Measurements from ENCODE around the gene PPM1F.

Gene PPM1F

DNA sequence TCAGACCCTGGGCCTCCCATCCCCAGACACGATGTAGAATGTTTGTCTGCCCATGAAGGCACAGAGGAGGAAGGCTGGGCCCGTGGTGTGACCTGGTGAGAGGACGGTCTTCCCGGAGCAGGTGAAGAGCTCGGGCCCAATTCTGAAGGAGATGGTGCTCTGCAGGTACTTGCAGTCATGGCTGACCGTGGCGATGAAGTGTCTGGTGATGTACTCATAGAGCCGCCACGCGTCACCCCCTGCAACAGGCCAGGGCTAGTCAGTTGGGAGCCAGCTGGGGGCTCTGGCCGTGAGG is 10.0 kb upstream of the PPM1F start:
- TF ChIP-seq, protein P1, sequence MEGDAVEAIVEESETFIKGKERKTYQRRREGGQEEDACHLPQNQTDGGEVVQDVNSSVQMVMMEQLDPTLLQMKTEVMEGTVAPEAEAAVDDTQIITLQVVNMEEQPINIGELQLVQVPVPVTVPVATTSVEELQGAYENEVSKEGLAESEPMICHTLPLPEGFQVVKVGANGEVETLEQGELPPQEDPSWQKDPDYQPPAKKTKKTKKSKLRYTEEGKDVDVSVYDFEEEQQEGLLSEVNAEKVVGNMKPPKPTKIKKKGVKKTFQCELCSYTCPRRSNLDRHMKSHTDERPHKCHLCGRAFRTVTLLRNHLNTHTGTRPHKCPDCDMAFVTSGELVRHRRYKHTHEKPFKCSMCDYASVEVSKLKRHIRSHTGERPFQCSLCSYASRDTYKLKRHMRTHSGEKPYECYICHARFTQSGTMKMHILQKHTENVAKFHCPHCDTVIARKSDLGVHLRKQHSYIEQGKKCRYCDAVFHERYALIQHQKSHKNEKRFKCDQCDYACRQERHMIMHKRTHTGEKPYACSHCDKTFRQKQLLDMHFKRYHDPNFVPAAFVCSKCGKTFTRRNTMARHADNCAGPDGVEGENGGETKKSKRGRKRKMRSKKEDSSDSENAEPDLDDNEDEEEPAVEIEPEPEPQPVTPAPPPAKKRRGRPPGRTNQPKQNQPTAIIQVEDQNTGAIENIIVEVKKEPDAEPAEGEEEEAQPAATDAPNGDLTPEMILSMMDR (IDR thresholded peaks at IDR 0.05; ENCODE audit: borderline replicate concordance, control extremely low read depth, extremely low read depth, insufficient read depth, missing control alignments), result no peak
- in situ Hi-C loops (cut with MboI; ENCODE audit: low sequenced_read_pairs, unreplicated experiment), result no loop called here
- DNase-seq (ENCODE audit: low spot score), result no peak

DNA sequence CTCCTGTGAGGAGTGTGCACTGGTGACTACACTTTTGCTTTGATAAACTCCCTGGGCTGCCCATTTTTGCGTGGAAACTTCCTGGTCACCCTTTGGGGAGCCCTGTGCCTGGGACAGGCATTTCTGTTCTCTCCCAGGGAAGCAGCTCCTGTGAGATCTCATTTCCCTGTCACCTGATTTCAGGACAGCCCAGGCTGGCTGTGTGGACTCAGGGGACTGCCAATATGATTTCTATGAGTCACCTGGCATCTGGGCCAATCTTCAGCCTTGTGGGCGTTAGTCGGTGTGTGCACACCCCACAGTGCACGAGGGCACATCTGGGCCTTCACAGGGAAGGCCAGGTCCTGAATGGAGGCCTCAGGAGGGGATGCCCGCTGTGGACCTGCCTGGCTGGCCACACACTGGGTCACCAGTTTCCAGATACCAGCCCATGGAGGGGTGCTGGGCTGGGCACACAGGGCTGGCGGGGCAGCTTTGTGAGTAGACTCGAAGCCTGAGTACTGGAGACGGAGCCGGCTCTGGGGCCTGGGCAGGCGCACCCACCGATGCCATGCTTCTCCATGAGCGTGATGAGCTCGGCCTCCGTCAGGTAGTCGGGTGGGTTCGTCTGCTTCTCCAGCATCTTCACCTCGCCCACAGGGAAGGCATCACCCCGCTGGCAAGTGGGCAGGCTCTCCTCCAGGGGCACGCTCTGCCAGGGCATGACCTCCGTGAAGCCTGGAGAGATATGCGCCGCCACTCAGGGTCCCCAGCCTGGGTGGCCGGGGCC is 9.4 kb upstream of the PPM1F start:
- in situ Hi-C loops (cut with MboI; ENCODE audit: low sequenced_read_pairs, unreplicated experiment), result no loop called here
- TF ChIP-seq, protein P1 (IDR thresholded peaks at IDR 0.05; ENCODE audit: borderline replicate concordance, control extremely low read depth, extremely low read depth, insufficient read depth, missing control alignments), result no peak
- no peak for DNase-seq (ENCODE audit: low spot score)

DNA sequence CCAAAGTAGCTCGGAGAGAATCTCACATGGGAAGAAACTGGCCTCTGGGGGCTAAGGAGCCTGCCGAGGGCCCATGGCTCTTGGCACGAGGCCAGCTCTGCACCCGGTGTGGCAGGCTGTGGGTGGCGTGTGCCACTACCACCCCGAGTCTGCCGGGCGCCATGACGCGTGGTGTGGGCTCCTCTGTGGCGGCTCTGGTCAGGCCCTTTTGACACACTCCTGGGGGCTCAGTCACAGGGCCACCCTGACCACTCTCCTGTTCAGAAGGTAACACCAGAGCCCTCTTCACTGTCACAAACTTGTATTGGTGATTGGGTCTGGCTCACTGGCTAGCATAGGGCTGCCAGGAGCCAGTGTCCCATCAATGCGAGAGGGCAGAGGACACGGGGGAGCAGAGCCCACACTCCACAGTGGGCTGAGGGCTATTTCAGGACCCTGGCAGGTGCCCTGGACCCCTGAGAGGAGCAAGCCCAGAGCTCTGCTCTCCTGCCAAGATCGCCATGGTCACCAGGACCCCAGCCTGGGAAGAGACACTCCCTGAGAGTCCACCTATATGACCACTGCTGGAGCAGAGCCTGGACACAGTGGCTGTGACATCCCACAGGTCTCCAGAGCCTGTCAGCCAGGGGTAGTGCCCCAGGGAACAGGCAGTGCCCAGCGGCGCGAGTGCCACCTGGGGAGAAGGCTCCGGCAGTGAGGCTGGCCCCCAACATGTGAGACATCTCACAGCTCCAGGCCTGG is 8.6 kb upstream of the PPM1F start:
- TF ChIP-seq, protein P1 (IDR thresholded peaks at IDR 0.05; ENCODE audit: borderline replicate concordance, control extremely low read depth, extremely low read depth, insufficient read depth, missing control alignments), result no peak
- DNase-seq (ENCODE audit: low spot score), result no peak
- in situ Hi-C loops (cut with MboI; ENCODE audit: low sequenced_read_pairs, unreplicated experiment), result no loop called here

DNA sequence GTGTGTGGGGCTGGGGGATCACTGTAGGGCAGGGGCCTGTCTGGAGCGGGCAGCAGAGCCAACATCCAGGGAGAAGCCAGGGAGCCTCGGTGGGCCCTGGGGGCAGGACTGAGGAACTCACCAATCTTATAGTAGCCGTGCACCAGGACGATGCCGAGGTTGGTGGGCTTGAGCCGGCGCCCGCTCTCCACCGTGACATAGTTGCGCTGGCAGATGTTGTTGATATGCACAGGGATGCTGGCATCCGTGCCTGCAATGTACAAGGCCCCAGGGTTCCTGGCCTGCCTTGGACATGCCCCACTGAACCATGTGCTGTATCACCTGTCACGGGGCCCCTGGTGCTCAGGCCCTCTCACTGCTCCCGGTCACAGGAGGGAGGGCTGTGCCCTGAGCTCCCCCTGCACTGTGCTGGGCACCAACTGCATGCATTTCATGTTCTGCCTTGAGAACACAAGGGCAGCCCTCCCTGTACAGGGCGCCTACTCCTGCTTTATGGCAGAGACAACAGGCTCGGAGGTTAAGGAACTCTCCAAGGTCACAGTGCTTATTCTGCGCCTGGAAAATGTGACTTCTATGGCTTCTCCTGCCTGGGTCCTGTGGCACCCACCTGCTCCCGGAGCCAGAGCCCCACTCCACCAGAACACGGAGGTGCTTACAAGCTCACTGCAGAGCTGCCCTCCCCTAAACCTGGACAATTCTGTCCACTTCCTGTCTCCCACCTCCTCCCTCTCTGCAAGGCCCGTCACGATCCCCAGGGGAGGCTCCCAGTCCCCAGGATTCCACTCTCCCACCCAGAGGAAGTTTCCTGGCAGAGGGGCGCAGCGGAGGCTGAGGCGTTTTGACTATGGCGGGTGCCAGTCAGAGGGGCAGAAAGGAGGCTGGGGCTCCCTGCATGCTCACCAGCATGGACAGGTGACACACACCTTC is 7.8 kb upstream of the PPM1F start:
- TF ChIP-seq, protein P1 (IDR thresholded peaks at IDR 0.05; ENCODE audit: borderline replicate concordance, control extremely low read depth, extremely low read depth, insufficient read depth, missing control alignments), result no peak
- no peak for DNase-seq (ENCODE audit: low spot score)
- in situ Hi-C loops (cut with MboI; ENCODE audit: low sequenced_read_pairs, unreplicated experiment), result no loop called here

GRCh38 chr22:21959274-21960074 is 6.8 kb upstream of the PPM1F start:
- no peak for DNase-seq (ENCODE audit: low spot score)
- in situ Hi-C loops (cut with MboI; ENCODE audit: low sequenced_read_pairs, unreplicated experiment), result no loop called here
- TF ChIP-seq, protein P1 (IDR thresholded peaks at IDR 0.05; ENCODE audit: borderline replicate concordance, control extremely low read depth, extremely low read depth, insufficient read depth, missing control alignments), result no peak
